Occipital lobe (tissue), 2 donors: ENCODE data around the gene HDHD2. TPM values are rescaled to one million over a fixed set of nuclear protein-coding genes. Genes with fewer than 3 reads are reported as not detected.

Source experiments
- DNase-seq: peaks from one replicate; lab custom pipeline; 2025; lab: John Stamatoyannopoulos, UW
- total RNA-seq: library from RNA; depleted of rRNA; stranded (reverse); fragments of >200 nt; gene quantifications from one replicate; pipeline ENCODE4 v1.2.3, GENCODE V29; 2014

HDHD2 gene
- total RNA-seq, 1 donor from 2014 or later, result 30.3 TPM

DNA sequence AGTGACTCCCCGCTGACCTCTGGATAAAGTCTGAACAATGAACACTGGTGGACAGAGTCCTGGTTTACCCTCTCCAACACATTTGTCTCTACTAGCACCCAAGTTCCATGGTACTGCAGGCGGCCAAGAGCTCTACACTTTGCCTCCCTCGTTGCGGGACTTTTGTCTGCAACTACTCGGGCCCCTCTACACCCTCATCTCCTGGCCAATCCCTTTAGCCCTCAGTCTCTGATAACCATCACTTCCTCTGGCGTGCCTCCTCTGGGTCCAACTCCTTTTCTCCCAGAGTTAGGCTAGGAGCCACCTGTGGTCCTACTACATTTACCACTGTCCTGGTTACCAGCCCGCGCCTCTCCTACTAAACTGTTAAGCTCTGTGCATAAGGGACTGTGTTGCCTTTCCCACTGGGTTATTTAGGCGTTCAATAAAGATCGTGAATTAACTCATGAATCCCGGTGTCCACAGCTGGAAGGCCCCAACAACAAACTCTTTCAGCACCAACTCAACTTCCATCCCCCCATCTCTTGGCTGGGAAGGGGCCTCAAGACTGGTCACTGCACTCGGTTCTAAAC, 757 bp downstream of the HDHD2 start:
- no peak for DNase-seq

DNA sequence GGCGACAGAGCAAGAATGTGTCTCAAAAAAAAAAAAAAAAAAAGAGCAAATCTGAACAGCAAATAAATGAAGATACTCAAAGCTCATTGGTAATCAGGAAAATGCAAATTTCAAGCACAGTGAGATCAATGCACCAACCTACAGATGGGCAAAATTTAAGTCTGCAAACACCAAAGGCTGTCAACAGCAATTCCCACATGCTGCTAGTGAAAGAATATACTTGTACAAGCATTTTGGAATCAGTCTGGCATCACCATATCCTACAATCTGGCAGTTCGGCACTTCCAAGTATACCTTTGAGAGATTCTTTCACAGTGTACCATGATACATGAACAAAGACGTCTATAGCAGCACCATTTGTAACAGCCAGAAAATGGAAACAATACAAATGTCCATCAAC, 4.1 kb downstream of the HDHD2 start:
- no peak for DNase-seq

DNA sequence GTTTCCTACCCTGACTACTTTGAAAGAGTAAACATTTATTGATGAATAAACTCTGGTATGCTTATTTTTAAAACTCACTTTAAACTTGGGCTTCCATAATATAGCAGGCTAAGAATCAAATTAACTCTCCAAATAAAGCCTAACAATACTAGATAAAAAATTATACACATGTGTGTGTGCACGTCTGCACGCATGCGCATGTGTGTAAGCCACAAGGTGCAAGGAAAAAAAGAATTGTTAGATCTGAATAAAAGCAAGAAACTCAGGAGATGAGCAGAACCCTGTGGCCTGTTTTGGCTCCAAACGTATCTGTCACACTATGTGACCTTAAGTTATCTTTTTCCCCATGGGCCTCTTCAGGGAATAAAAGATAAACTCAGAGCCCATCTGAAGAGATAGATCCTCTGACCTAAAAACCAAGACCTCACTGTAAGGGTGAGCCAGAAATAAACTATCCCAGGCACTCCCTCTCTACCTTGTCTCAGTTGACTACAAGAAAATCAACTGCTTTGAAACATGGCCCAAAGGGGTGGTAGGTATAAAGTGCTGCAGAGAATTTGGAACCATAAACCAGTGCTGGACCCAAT, 6.3 kb downstream of the HDHD2 start:
- no peak for DNase-seq

DNA sequence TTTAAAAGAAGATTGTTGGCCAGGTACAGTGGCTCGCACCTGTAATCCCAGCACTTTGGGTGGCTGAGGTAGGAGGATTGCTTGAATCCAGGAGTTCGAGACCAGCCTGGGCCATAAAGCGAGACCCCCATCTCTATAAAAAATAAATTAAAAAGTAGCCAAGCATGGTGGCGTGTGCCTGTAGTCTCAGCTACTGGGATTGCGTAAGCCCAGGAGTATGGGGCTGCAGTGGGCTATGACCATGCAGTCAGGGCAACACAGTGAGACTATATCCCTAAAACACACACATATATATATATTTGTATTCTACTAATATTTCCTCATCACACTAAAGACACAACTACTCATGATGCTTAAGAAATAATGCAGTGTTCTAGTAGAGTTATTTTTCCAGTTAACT, 7.1 kb downstream of the HDHD2 start:
- no peak for DNase-seq

DNA sequence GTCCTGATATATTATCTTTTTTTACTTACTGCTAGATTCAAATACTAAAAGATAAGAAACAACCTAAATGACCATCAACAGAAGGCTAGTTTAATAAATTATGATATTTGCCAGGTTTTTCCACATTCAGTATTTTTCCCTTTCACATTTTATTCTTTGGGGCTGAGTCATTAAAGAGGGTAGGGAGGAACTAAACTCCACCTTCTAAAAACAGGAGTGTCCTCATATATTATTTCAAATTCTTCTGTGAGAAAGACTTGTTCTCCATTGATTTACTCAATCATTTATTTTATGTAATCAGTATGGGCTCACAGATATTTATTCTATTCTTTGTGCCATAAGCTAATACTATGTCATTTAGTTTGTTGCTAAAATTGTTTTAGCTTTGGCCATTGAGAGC, 9.0 kb downstream of the HDHD2 start:
- DNase-seq, result no peak

DNA sequence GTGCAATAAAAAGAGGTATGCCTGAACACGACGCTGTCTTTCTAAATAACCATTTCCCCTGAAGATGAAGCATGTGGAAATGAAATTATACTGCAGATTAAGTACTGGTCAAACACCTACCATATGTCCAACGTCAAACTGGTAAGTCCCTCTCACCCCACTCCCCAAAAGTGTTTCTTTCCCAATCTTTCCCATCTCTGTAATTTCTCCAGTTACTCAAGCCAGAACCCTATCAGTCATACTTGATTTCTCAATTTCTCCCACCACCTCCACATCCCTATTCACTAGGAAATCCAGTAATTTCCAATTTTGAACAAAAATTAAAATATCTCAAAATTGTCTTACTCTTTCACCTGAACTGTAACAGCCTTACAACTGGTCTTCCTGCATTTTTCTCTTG, 29.2 kb downstream of the HDHD2 start:
- no peak for DNase-seq

DNA sequence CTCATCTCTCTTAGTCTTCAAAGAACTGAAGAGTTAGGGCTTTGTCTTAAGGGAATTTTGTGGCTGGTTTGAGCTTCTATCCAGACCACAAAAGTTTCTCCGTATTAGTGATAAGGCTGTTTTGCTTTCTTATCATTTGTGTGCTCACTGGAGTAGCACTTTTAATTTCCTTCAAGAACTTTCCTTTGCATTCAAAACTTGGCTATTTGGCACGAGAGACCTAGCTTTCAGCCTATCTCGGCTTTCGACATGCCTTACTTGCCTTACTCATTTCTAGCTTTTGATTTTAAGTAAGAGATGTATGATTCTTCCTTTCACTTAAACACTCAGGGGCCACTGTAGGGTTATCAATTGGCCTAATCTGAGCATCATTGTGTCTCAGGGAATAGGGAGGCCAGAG, 29.9 kb downstream of the HDHD2 start:
- DNase-seq, result no peak

DNA sequence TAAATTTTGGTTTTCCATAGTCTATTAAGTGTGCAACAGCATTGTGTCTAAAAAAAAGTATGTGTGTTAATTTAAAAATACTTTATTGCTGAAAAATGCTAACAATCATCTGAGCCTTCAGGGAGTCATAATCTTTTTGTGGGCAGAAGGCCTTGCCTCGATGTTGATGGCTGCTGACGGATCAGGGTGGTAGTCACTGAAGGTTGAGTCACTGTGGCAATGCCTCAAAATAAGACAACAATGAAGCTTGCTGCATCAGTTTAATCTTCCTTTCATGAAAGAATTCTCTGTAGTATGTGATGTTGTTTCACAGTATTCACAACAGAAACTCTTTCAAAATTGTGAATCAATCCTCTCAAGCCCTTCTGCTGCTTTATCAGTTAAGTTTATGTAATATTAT, 31.3 kb downstream of the HDHD2 start:
- no peak for DNase-seq

DNA sequence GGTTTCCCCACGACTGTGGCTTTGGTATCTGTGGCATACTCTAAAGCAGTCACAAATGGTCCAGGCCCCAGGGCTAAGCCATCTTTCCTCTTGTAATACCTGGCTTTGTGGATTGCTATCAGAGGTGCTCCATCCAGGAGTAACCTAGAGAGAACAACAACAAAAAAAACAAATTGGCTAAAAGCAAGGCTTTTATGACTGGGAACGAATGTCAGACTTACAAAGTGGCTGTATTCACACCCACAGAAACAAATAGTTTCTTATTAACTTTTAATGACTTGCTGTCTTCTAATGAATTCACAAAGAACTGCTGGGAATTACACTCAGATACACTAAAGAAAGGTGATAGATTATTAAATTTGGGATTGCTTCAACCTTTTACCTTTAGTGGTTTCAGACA, 35.1 kb downstream of the HDHD2 start:
- no peak for DNase-seq

DNA sequence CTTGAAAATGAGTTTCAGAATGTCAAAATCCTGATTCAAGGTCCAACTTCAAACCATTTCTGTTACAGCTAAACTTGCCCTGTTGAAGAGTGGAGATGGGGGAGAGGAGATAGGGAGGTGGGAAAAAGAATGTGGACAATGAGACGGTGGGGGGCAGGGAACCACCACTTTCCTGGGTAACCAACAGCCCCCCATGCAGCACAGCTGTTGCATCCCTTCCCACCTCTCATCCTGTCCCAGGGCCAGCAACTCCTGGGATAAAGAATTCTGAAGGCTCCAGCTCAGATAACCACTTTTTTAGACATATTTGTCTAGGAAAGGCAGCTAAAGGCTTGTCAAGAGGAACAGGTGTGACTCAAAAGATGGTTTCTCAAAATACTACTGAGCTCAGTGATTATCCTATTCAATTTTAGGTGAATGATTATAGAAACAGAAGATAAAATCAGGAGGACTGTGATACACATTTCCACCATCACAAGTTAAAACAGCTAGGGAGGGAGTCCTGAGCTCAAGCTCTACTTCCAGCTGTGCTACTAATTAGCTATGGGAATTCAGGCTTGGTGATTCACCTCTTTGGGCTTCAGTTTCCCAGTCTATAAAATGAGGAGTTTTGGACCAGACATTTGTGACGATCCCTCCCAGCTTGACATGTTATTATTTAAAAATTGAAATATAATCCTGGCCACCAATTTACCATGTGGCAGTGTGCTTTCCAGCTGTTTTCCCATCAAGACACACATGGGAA, 36.3 kb downstream of the HDHD2 start:
- DNase-seq, result no peak

DNA sequence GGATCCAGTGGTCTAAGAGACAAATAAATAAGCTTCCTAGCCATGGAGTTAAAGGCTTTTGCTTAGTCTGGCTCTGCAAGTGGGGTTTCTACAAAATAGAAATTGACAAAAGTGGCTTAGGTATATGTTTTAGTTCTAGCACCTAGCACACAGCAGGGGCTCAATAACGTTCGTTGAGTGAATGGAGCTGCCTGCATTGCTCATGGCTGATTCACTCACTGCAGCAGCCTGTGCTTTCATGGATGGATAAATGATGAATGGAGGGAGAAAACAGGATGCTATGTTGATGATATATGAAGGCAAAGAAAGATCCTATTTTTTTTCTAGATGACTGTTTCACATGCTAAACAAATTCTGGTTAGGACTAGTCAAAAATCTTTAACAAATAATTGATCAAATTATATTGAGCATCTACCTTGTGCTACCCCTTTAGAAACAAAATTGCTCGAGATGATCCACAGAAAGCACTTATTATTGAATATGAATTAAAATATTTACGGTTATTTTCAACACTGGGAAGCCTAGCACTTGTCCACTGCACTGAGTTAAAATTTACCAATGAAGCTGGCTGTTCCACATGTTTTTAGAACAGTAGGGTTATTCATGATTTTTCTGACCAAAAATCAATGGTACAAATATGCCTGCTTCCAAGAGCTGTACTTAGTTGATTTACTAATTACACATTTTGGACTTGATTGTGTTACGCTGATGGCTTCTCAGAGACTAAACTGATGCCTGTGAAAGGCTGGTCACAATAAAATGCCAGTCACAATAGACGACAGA, 39.6 kb downstream of the HDHD2 start:
- DNase-seq, result no peak

DNA sequence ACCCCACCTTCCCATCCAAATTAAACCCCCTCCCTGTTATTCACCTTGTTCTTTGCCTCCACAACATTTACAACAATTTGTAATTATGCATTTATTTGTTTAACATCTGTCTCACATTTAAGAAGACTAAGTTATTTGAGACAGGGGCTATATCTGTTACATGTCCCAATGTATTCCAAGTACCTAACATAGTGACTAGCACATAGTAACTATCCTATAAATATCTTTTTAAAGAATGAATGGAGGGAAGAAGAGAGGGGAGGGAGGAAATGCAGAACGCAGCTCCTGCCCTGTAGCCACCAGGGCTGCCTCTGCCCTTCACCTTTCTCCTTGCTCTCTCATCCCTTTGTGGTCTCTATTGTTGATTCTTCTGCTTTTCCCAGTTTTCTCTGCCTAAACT, 40.6 kb downstream of the HDHD2 start:
- DNase-seq, result no peak

DNA sequence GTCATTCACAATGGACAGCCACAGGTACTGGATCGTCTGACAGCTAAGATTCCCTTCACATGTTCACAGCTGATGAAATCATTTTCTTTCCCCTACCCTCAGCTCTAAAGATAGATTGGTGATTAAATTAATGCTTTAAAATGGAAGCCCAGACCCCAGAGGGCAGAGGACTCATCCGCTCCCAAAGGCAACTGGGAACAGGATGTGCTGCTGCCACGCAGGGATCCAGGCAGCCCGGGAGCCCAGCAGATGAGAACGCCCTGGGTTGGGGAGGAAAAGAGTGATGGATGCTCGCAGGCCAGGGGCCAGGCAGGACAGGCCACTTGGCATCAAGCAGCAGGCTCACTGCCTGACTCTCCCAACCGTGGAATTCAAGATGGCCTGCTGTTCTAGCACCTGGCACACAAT, 41.3 kb downstream of the HDHD2 start:
- no peak for DNase-seq

DNA sequence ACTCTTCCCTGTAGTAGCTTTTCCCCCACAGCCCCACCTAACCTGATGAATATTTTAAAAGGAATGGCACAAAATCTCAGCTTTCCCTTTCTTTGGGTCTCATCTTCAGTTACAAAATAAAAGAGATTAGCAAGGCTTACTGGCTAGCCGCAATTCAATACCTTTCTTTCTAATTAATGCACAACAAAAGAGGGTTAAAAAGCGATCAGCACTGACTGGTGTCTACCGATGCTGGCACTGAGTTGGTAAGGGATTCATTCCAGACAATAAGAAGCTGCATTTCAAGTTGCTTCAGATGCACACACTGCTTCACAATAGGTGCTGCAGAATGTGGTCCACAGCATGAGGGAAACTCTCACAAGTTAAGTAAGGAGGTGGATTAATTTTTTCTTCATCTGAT, 41.9 kb downstream of the HDHD2 start:
- no peak for DNase-seq

DNA sequence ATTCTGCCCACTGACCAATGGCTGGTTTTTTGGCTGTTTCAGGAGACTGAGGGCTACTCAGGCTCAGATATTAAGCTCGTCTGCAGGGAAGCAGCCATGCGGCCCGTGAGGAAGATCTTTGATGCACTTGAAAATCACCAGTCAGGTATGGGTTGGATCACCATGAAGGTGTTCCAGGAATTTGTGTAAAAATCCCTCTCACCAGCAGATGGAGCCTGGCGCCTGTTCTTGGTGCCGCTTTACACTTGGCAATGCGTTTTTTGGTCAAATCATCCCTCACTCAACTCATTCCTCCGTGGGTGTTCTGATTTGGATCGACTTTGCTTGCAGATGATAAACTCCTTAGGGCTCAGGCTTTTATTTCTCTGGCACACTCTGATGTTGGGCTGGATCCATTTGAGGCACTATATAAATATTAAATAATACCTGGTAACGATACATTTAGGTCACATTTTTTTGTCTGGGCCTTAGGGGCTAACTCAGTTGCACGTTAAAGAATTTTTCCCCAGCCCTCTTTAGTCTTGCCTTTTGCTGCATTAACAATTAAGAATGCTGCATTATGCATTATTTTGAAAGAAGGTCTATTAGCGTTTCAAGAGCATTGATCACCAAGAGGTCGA, 50.0 kb downstream of the HDHD2 start:
- DNase-seq, result peak; percentile 13

DNA sequence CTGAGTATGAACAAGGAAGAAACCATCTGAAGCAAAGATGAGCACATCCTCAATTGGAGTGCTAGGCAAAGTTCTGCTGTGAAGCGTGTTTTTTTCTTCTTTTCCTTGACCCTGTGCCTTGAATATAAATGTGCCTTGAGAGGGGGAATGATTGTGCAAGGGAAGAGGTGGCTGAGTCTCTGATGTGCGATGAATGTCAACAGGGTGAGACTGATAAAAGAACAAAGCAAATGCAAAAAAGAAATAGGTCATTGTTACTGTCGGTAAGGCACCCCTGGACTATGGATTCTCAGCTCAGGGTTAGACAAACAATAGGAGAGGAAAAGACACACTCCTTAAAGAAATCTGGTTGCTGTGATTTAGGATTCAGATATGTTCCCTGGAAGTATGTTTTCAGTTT, 54.5 kb downstream of the HDHD2 start:
- no peak for DNase-seq

DNA sequence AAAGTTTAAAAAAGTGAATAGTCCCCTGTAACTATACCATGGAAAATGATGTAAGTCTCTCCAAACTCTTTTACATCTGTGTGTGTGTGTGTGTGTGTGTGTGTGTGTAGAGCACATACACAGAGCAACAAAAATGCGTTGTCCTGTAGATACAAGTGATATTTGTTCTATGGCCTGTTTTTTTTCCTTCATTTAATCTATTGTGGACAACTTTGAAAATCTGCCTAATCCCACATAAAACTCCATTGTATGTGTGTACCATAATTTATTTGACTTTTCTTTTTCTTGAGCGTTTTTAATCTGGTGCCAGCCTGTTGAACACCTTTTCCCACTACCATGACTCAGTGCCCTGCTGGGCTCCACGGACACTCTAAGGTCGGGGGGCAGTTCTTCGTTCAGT, 62.6 kb downstream of the HDHD2 start:
- no peak for DNase-seq

DNA sequence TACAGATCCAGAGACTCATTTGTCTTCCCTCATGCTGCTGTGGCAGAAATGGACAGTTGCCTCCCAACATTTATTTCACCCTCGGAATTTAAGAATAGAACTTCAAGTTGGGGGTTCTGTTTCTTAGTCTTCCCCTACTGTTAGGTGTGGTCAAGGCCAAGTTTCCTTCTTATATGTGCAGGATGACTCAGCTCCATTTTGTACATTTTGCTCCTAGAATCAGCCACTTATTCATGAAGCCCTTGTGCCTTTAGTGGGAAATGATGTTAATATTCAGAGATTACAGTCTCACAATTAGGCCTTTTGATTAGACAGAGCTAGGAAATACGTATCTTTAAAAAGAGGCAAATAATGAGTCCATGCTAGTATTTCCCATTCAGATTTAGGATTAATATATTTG, 68.7 kb downstream of the HDHD2 start:
- DNase-seq, result no peak

DNA sequence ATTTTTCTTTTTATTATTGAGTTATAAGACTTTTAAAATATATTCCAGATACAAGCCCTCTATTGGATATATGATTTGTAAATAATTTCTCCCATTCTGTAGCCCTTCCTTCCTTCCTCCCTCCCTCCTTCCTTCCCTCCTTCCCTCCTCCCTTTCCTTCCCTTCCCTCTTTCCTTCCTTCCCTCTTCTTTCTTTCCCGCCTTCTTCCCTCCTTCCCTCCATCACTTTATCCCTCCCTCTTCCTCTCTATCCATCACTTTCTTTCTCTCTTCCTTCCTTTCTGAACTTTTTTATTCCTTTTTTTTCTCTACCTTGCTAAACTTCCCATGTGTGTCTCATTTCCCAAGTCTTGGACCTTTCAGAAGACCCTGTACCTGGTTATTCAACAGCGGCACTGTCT, 69.4 kb downstream of the HDHD2 start:
- DNase-seq, result no peak

DNA sequence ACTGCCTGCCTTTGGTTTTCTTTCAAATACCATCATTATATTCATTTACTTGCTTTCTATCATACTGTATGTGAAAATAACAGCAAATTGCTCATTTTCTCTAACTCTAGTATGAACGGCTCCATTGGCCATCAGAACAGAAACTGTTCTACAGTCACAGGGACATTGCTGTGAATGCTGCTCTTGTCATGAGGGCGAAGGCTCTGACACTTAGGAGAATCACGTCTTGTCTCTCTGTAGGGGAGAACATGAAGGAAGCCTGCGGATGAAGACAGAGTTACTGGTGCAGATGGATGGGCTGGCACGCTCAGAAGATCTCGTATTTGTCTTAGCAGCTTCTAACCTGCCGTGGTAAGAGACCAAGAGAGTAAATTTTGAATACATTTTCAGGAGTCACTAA, 73.2 kb downstream of the HDHD2 start:
- DNase-seq, result no peak

DNA sequence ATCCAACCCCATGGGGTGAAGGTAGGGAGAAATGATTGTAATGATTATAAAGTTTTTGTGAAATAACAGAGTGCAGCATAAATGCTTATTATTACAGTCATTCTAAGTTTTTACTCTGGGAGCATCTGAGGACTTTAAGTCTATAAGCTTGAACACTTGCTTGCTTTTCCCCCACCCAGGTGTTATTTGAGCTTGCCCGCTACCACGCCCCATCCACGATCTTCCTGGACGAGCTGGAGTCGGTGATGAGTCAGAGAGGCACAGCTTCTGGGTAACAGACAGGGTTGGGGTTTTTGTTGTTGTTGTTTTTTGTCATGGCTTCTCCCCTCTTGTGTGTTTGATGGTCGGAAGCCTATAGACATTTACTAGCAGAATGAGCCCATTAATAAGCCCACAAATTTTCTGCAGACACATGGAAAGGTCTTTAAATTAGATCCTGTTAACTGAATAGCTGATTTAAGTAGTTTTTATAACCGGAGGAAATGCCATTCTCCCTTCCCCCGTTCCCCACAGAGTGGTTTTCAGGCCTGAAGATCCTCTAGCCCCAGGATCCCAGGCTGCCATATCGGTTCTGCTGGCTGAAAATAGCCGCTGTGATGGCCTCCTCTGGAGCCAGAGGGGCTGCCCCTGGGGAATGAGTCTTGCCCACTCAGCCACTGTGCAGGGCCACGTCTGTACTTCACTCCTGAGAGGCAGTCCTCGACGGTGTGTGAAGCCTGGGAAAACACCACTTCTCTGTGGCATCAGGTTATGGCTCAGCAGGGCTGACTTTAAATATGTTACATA, 75.0 kb downstream of the HDHD2 start:
- DNase-seq, result no peak
